Ammon's horn (tissue), 1 donor: ENCODE measurements around the gene SMIM28.
"Not testable (repeated sequence)": the region's sequence is repeated elsewhere in the genome, so short reads cannot be mapped to it uniquely, and the experiment has no call there.

Experiments
- DNase-seq: peaks from one replicate; pipeline ENCODE4 v3.0.0-alpha.2; 2016; ENCODE audit warnings: low spot score

The SMIM28 gene

GRCh38 chr6:138377844-138378243 lies at the start of gene SMIM28:
TSS of gene SMIM28 (plus strand) at chr6:138377905. CDS start at chr6:138378073, 168 bp downstream.
- DNase-seq: no peak

DNA sequence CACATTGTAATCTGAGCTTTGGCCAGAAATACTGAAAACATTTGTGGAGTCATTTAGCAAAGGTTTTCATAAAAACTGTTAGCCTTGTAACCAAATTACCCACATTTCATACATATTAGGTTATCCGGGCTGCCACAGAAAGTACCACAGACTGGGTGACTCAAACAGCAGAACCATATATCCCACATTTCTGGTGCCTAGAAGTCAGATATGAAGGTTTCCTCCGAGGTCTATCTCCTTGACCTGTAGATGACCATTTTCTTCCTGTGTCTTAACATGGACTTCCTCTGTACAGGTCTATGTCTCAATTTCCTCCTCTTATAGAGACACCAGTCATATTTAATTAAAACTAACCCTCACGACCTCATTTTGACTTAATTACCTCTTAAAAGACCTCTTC lies 49.5 kb upstream of the SMIM28 start:
- no peak for DNase-seq

- no peak for DNase-seq
Observed at GRCh38 chr6:138330763-138331162, 46.9 kb upstream of the SMIM28 start.

- DNase-seq: no peak
Observed at GRCh38 chr6:138331444-138331843, 46.3 kb upstream of the SMIM28 start.

GRCh38 chr6:138331984-138332383 lies 45.7 kb upstream of the SMIM28 start:
- DNase-seq: no peak

DNA sequence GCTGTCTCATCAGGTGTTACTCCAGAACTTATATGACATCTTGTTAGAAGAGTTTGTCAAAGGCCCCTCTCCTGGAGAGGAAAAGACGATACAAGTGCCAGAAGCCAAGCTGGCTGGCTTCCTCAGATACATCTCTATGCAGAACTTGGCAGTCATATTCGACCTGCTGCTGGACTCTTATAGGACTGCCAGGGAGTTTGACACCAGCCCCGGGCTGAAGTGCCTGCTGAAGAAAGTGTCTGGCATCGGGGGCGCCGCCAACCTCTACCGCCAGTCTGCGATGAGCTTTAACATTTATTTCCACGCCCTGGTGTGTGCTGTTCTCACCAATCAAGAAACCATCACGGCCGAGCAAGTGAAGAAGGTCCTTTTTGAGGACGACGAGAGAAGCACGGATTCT lies 43.7 kb upstream of the SMIM28 start:
- no peak for DNase-seq

DNA sequence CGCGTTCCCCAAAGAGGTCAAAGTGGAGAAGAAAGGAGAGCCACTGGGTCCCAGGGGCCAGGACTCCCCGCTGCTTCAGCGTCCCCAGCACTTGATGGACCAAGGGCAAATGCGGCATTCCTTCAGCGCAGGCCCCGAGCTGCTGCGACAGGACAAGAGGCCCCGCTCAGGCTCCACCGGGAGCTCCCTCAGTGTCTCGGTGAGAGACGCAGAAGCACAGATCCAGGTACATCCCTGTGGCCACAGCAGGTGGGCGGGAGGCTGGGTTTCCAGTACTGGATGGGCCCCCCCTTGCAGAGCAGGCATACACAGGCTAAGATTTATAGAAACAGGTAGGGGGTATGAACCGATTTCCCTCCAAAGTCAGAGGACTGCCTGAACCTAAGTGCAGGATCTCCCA lies 42.7 kb upstream of the SMIM28 start:
- no peak for DNase-seq

- DNase-seq: no peak
Observed at GRCh38 chr6:138336221-138336620, 41.5 kb upstream of the SMIM28 start.

DNA sequence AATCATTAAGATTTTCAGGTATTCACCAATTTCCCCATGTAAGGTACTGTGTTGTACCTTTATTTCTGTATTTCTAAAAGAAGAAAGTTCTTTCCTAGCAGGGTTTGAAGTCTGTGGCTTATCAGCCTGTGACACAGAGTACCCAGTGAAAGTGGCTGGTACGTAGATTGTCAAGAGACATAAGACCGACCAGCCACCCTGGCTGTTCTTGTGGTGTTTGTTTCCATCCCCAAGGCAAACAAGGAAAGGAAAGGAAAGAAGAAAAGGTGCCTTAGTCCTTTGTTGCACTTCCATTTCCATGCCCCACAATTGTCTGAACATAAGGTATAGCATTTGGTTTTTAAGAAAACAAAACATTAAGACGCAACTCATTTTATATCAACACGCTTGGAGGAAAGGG lies 40.6 kb upstream of the SMIM28 start:
- DNase-seq: no peak

- no peak for DNase-seq
Observed at GRCh38 chr6:138339024-138339423, 38.7 kb upstream of the SMIM28 start.

- DNase-seq: no peak
Observed at GRCh38 chr6:138341176-138341575, 36.5 kb upstream of the SMIM28 start.

GRCh38 chr6:138343112-138343511 lies 34.6 kb upstream of the SMIM28 start:
- DNase-seq: no peak

GRCh38 chr6:138345565-138346285 lies 32.0 kb upstream of the SMIM28 start:
- DNase-seq: no peak

GRCh38 chr6:138346302-138347195 lies 31.2 kb upstream of the SMIM28 start:
- DNase-seq: no peak

DNA sequence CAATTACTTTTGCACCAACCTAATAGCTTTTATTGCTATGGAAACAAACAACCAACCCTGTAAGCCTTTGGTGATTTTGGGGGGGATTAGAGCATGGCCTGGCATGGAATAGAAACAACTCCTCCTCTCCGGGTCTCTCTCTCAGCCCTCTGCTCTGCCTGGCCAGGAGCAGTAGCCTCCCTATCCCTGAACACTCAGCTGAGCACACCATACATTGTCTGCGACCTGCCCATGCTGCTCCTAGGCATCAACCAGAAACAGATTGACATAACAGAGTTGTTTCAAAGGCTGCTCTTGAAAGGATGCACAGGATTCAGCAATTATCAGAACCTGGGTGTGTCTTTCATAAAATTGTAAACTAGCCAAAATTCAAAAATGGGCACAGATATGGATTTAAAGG lies 29.8 kb upstream of the SMIM28 start:
- no peak for DNase-seq

- DNase-seq: no peak
Observed at GRCh38 chr6:138349891-138350290, 27.8 kb upstream of the SMIM28 start.

- no peak for DNase-seq
Observed at GRCh38 chr6:138357928-138358327, 19.8 kb upstream of the SMIM28 start.

- DNase-seq: not testable (repeated sequence)
Observed at GRCh38 chr6:138368684-138369083, 9.0 kb upstream of the SMIM28 start.

GRCh38 chr6:138370631-138371451 lies 6.9 kb upstream of the SMIM28 start:
- no peak for DNase-seq

GRCh38 chr6:138371452-138371711 lies 6.3 kb upstream of the SMIM28 start:
- no peak for DNase-seq

DNA sequence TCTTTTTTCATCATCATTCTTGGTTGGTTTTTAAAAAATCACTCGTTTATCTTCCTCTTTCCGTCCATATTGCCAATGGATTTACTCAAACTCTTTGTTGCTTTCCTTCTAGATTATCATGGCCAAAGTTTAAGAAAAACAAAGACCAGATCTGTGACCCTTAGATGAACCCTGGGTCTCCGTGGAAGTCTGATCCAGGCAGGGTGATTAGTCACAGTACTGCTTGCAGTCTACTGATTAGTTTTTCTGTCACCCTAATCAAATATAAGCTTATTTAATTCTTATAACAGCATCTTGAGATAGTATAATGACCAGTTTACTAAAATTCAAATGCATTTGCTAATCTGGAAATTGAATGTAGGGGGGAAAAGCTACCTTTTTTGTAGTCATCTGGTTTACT lies 6.0 kb upstream of the SMIM28 start:
- no peak for DNase-seq

DNA sequence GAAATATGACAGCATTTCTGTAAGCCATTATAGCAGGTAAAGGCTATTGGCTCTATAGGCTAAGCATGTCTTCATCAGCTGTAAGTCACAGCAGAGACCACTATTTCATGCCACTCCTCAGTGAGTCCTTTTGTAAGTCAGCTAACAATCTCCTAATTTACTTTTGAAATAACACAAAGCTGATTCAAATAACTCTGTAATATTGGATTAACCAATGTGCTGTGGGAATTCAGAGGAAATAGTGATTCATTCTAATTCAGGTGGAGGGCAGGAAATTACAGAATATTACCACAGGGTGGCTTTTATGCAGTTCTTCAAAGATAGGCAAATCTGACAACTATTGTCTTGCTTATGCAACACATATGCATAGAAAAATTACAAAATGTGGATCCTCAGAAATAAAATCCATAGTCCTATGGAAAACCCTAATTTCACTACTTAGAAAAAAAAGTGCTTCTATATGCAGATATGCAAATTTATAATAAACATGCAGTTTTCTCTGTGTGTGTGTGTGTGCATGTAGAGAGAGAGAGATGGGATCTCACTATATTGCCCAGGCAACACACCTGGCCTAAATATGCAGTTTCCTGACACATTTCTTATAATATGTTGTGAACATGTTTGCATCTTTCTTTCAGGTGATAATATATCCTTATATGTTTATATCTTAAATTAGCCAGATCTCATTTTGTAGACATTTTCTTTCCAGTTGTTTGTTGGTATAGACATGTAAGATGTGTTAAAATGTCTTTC lies 4.8 kb upstream of the SMIM28 start:
- DNase-seq: no peak
